Neural progenitor cell (in vitro differentiated cells): ENCODE data around the gene FRMPD4.

ENCODE experiments used
- EZH2phosphoT487 ChIP-seq: fragments of 200-600 bp; sonication (generic); IDR thresholded peaks from 2 replicates; pipeline ENCODE4 v1.6.1; 2017; ENCODE audit warnings: antibody characterized with exemption
- TF ChIP-seq, protein P1 (sequence below): fragments of 200-600 bp; sonication (generic); IDR thresholded peaks from 2 replicates; pipeline ENCODE4 v1.5.1; 2017; ENCODE audit warnings: antibody characterized with exemption, mild to moderate bottlenecking

DNA sequence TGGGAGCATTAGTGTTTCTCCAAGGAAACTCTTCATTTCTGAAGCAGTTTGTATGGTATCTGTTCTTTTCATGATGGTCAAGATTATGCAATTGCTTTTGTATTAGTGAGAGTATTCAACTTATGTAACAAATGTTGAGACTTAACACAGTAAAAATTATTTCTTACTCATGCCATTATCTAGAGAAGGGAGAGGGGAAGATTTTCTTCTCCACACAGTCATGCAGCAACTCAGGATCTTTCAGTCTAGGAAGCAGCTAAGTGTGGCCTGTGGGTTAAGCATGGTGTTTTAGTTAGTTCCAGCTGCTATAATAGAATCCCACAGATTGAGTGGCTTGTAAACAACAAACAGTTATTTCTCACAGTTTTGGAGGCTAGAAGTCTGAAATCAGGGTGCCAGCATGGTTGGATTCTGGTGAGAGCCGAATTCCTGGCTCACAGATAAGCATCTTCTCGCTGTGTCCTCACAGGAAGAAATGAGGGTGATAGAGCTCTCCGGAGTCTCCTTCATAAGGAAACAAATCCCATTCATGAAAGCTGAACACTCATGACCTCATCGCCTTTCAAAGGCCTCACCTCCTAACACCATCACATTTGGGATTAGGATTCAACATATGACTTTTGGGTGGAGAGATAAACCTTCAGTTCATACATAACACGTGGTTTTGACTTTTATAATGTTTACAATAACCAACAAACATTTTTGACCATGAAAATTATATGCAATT is 101.2 kb downstream of the FRMPD4 start:
- TF ChIP-seq, protein P1, sequence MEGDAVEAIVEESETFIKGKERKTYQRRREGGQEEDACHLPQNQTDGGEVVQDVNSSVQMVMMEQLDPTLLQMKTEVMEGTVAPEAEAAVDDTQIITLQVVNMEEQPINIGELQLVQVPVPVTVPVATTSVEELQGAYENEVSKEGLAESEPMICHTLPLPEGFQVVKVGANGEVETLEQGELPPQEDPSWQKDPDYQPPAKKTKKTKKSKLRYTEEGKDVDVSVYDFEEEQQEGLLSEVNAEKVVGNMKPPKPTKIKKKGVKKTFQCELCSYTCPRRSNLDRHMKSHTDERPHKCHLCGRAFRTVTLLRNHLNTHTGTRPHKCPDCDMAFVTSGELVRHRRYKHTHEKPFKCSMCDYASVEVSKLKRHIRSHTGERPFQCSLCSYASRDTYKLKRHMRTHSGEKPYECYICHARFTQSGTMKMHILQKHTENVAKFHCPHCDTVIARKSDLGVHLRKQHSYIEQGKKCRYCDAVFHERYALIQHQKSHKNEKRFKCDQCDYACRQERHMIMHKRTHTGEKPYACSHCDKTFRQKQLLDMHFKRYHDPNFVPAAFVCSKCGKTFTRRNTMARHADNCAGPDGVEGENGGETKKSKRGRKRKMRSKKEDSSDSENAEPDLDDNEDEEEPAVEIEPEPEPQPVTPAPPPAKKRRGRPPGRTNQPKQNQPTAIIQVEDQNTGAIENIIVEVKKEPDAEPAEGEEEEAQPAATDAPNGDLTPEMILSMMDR = no peak
- no peak for TF ChIP-seq EZH2phosphoT487
